H1 (cell line): ENCODE data around the gene DIP2C. TPM values are rescaled to one million over a fixed set of nuclear protein-coding genes. Genes with fewer than 3 reads are reported as not detected.

ENCODE experiments used
- CTCF ChIA-PET: fragments of 300-600 bp; sonication (Branson Sonifier 250); formaldehyde crosslinking; loops from one replicate; lab custom pipeline; 2021; ENCODE audit not compliant: partially characterized antibody; lab: Charles Lee
- POLR2A ChIA-PET: fragments of 300-600 bp; sonication (Branson Sonifier 250); formaldehyde crosslinking; loops from one replicate; lab custom pipeline; 2021; ENCODE audit warnings: inconsistent platforms; ENCODE audit not compliant: partially characterized antibody; lab: Charles Lee
- DNase-seq, 2 experiments: peaks; one replicate each; pipeline versions ENCODE4 v3.0.0 to v3.0.0-alpha.2; 2010 to 2022; ENCODE audit warnings: low spot score in 2 of 2, low read depth in 1 of 2, mixed read lengths in 1 of 2
- FAIRE-seq: peaks from 2 replicates; lab custom pipeline; 2011; peaks lifted over from hg19 to GRCh38; lab: Jason Lieb, UNC
- H2AFZ ChIP-seq: 2 replicates; pipeline ENCODE4 v1.8.1; 2012; ENCODE audit warnings: low read length, inconsistent platforms
- H2AK5ac ChIP-seq: 2 replicates; pipeline ENCODE4 v1.6.1; 2013; ENCODE audit warnings: low read depth, low read length
- H2BK120ac ChIP-seq: replicated peaks from 2 replicates; pipeline ENCODE3; 2013; ENCODE audit warnings: low read depth, low read length, inconsistent platforms
- H2BK12ac ChIP-seq: 2 replicates; pipeline ENCODE4 v1.6.1; 2013; ENCODE audit warnings: low read depth, low read length
- H2BK15ac ChIP-seq: 2 replicates; pipeline ENCODE4 v1.6.1; 2013; ENCODE audit warnings: low read length
- H2BK20ac ChIP-seq: 2 replicates; pipeline ENCODE4 v1.6.1; 2013; ENCODE audit warnings: low read length
- H2BK5ac ChIP-seq: 2 replicates; pipeline ENCODE4 v1.6.1; 2013; ENCODE audit warnings: low read depth, low read length
- H3K14ac ChIP-seq: 2 replicates; pipeline ENCODE4 v1.6.1; 2013; ENCODE audit warnings: inconsistent platforms; ENCODE audit not compliant: insufficient read length
- H3K18ac ChIP-seq: 2 replicates; pipeline ENCODE4 v1.6.1; 2013; ENCODE audit warnings: low read length; ENCODE audit errors: extremely low read depth
- H3K23ac ChIP-seq: 2 replicates; pipeline ENCODE4 v1.6.1; 2013; ENCODE audit warnings: inconsistent platforms; ENCODE audit not compliant: insufficient read length
- H3K23me2 ChIP-seq: 2 replicates; pipeline ENCODE4 v1.6.1; 2013; ENCODE audit warnings: low read depth, low read length
- H3K27ac ChIP-seq: 2 replicates; pipeline ENCODE4 v1.6.1; 2011; ENCODE audit warnings: low read depth, low read length, inconsistent platforms
- H3K27me3 ChIP-seq, 4 experiments: replicated peaks in 1 of 4; 1 replicate in 1 of 4; 2 replicates in 3 of 4; pipeline versions ENCODE4 v1.6.1 to v1.8.1; 2011 to 2013; ENCODE audit warnings: low read length in 3 of 4, mild to moderate bottlenecking in 3 of 4, inconsistent platforms in 2 of 4, mixed read lengths in 2 of 4, moderate library complexity in 1 of 4; ENCODE audit not compliant: control insufficient read depth in 3 of 4, insufficient read depth in 3 of 4; ENCODE audit errors: extremely low read depth in 1 of 4
- H3K36me3 ChIP-seq, 4 experiments: 2 replicates each; pipeline versions ENCODE4 v1.6.1 to v1.8.1; 2011 to 2013; ENCODE audit warnings: mild to moderate bottlenecking in 4 of 4, low read length in 3 of 4, moderate library complexity in 2 of 4, control low read depth in 1 of 4, inconsistent platforms in 1 of 4; ENCODE audit not compliant: insufficient read depth in 4 of 4, control insufficient read depth in 2 of 4
- H3K4ac ChIP-seq: replicated peaks from 2 replicates; pipeline ENCODE3; 2013; ENCODE audit warnings: low read length, low read depth, mixed read lengths, inconsistent platforms; ENCODE audit not compliant: insufficient read length
- H3K4me1 ChIP-seq, 4 experiments: replicated peaks in 1 of 4; 1 replicate in 1 of 4; 2 replicates in 3 of 4; pipeline versions ENCODE4 v1.6.1 to v1.8.1; 2011 to 2013; ENCODE audit warnings: low read length in 3 of 4, inconsistent platforms in 2 of 4, mixed read lengths in 1 of 4; ENCODE audit not compliant: insufficient read depth in 4 of 4, control insufficient read depth in 3 of 4
- H3K4me2 ChIP-seq, 2 experiments: 2 replicates each; pipeline versions ENCODE4 v1.6.1 to v1.8.1; 2011 to 2013; ENCODE audit warnings: low read depth in 2 of 2, low read length in 2 of 2, control low read depth in 1 of 2, inconsistent platforms in 1 of 2, mild to moderate bottlenecking in 1 of 2; ENCODE audit not compliant: insufficient read depth in 1 of 2
- H3K4me3 ChIP-seq, 4 experiments: fragments of 200-600, 300-600 bp in 1 of 4; sonication (generic), shearing (Covaris generic), sonication (Bioruptor Twin) in 1 of 4; 2 replicates each; pipeline versions ENCODE4 v1.5.1 to v1.8.1; 2011 to 2016; ENCODE audit warnings: low read length in 4 of 4, low read depth in 3 of 4, control low read depth in 2 of 4, inconsistent platforms in 2 of 4, mild to moderate bottlenecking in 2 of 4, mixed read lengths in 1 of 4, moderate library complexity in 1 of 4; ENCODE audit not compliant: insufficient read depth in 2 of 4; ENCODE audit errors: extremely low read depth in 1 of 4
- H3K56ac ChIP-seq: replicated peaks from 2 replicates; pipeline ENCODE3; 2013; ENCODE audit warnings: low read depth, mild to moderate bottlenecking, mixed read lengths, low read length, inconsistent platforms; ENCODE audit not compliant: insufficient read length
- H3K79me1 ChIP-seq: 2 replicates; pipeline ENCODE4 v1.6.1; 2013; ENCODE audit warnings: low read depth, low read length, control low read depth
- H3K79me2 ChIP-seq, 2 experiments: 2 replicates each; pipeline versions ENCODE4 v1.6.1 to v1.8.1; 2012 to 2013; ENCODE audit warnings: low read length in 2 of 2, mild to moderate bottlenecking in 2 of 2, inconsistent platforms in 1 of 2; ENCODE audit not compliant: insufficient read depth in 2 of 2, control insufficient read depth in 1 of 2
- H3K9ac ChIP-seq, 4 experiments: replicated peaks in 1 of 4; 1 replicate in 1 of 4; 2 replicates in 3 of 4; pipeline versions ENCODE4 v1.6.1 to v1.8.1; 2011 to 2013; ENCODE audit warnings: low read depth in 3 of 4, low read length in 3 of 4, control low read depth in 2 of 4, mild to moderate bottlenecking in 2 of 4, moderate library complexity in 2 of 4, inconsistent platforms in 1 of 4; ENCODE audit errors: extremely low read depth in 1 of 4
- H3K9me3 ChIP-seq, 2 experiments: 2 replicates each; pipeline versions ENCODE4 v1.6.1 to v1.8.1; 2012 to 2013; ENCODE audit warnings: mild to moderate bottlenecking in 2 of 2, moderate library complexity in 2 of 2, control low read depth in 1 of 2, inconsistent platforms in 1 of 2, low read depth in 1 of 2, low read length in 1 of 2, mixed read lengths in 1 of 2; ENCODE audit not compliant: insufficient read depth in 2 of 2
- H4K20me1 ChIP-seq, 2 experiments: replicated peaks in 1 of 2; 2 replicates each; pipeline versions ENCODE3 to v1.8.1; 2011 to 2013; ENCODE audit warnings: inconsistent platforms in 2 of 2, low read length in 2 of 2, mild to moderate bottlenecking in 1 of 2; ENCODE audit not compliant: insufficient read depth in 2 of 2, control insufficient read depth in 1 of 2
- H4K5ac ChIP-seq: 2 replicates; pipeline ENCODE4 v1.6.1; 2013; ENCODE audit warnings: low read length, low read depth, mixed read lengths, inconsistent platforms; ENCODE audit not compliant: insufficient read length
- H4K8ac ChIP-seq: 2 replicates; pipeline ENCODE4 v1.8.0; 2013; ENCODE audit warnings: mild to moderate bottlenecking, moderate library complexity, low read length, inconsistent platforms; ENCODE audit not compliant: insufficient read depth; ENCODE audit errors: extremely low read depth
- H4K91ac ChIP-seq: replicated peaks from 2 replicates; pipeline ENCODE3; 2013; ENCODE audit warnings: low read length, mixed read lengths, inconsistent platforms; ENCODE audit not compliant: insufficient read length
- FOSL1 ChIP-seq: IDR thresholded peaks from 2 replicates; pipeline ENCODE4 v1.6.1; 2011; ENCODE audit warnings: mild to moderate bottlenecking, low read depth, low read length, moderate library complexity; ENCODE audit not compliant: insufficient read depth
- GTF2F1 ChIP-seq: IDR thresholded peaks from 2 replicates; pipeline ENCODE4 v1.6.1; 2012; ENCODE audit warnings: low read depth, low read length, improper control_type of control experiment, borderline replicate concordance
- PHF8 ChIP-seq: fragments of 200-600 bp; sonication (generic); conservative IDR thresholded peaks from 2 replicates; pipeline ENCODE4 v1.7.1; 2012; ENCODE audit warnings: low read depth, mild to moderate bottlenecking, inconsistent platforms, low read length, moderate library complexity
- RAD21 ChIP-seq, 2 experiments: IDR thresholded peaks in 1 of 2; conservative IDR thresholded peaks in 1 of 2; 2 replicates each; pipeline ENCODE4 v1.6.1; 2011; ENCODE audit warnings: low read depth in 2 of 2, low read length in 2 of 2, improper control_type of control experiment in 1 of 2, inconsistent platforms in 1 of 2, mild to moderate bottlenecking in 1 of 2, moderate library complexity in 1 of 2
- RNF2 ChIP-seq: fragments of 200-900, 300-1000 bp; sonication (generic); IDR thresholded peaks from 2 replicates; pipeline ENCODE4 v1.7.1; 2016; ENCODE audit warnings: borderline replicate concordance, low read depth, mild to moderate bottlenecking, antibody characterized with exemption, low read length; ENCODE audit not compliant: poor library complexity, severe bottlenecking; ENCODE audit errors: missing control alignments
- RXRA ChIP-seq: IDR thresholded peaks from 2 replicates; pipeline ENCODE4 v1.6.1; 2011; ENCODE audit warnings: low read depth, mild to moderate bottlenecking, low read length, moderate library complexity; ENCODE audit not compliant: insufficient read depth
- SRF ChIP-seq: IDR thresholded peaks from 2 replicates; pipeline ENCODE4 v1.6.1; 2011; ENCODE audit warnings: mild to moderate bottlenecking, low read depth, low read length, moderate library complexity
- TEAD4 ChIP-seq: IDR thresholded peaks from 2 replicates; pipeline ENCODE4 v1.6.1; 2012; ENCODE audit warnings: low read depth, low read length, inconsistent platforms, mixed read lengths
- WGBS, 2 experiments: shearing (Covaris generic) in 1 of 2; methylation state at CpG; one replicate each; pipeline versions ENCODE4 v1.1.6 to v1.1.7; 2013 to 2015; ENCODE audit warnings: low lambda C conversion rate in 2 of 2, mixed read lengths in 2 of 2, inconsistent platforms in 1 of 2, low coverage in 1 of 2, missing lambda C conversion rate in 1 of 2; ENCODE audit not compliant: insufficient replicate concordance in 2 of 2, insufficient coverage in 1 of 2, insufficient read length in 1 of 2; ENCODE audit errors: extremely low coverage in 1 of 2, missing lambda C conversion rate in 1 of 2; 5-methylcytosine and 5-hydroxymethylcytosine counted together
- polyA plus RNA-seq, 7 experiments: library from polyadenylated mRNA; depleted of rRNA in 3 of 7; stranded (reverse) in 5 of 7; unstranded in 2 of 7; fragments of >200 nt in 5 of 7; fragments of 200-250 nt in 2 of 7; gene quantifications; 1 replicate in 5 of 7; 2 replicates in 1 of 7; 4 replicates in 1 of 7; pipeline versions ENCODE4 v1.2.1 to v1.2.3, GENCODE V29; 2011 to 2013; ENCODE audit warnings: missing spikeins in 2 of 7, mixed read lengths in 2 of 7
- total RNA-seq: library from RNA; stranded (reverse); fragmentation: NEBNext Ultra II Directional; extraction: Animal tissue kit (Norgen Biotek cat#: 25700); gene quantifications from 2 replicates; pipeline ENCODE4 v1.2.1, GENCODE V29; 2021
- TF ChIP-seq, protein P1 (sequence below), 3 experiments: IDR thresholded peaks; 1 replicate in 2 of 3; 2 replicates in 1 of 3; pipeline versions ENCODE4 v1.5.1 to v1.6.1; 2011; ENCODE audit warnings: low read length in 3 of 3, mild to moderate bottlenecking in 3 of 3, inconsistent platforms in 2 of 3, low read depth in 1 of 3, moderate library complexity in 1 of 3; ENCODE audit not compliant: insufficient read depth in 1 of 3; ENCODE audit errors: control extremely low read depth in 1 of 3

Gene DIP2C
- total and polyA plus RNA-seq, 2 of the 8 experiments (the other 6 are each of a cell fraction or from before 2014, with no cell fraction given): 3.8 to 9.3 TPM

DNA sequence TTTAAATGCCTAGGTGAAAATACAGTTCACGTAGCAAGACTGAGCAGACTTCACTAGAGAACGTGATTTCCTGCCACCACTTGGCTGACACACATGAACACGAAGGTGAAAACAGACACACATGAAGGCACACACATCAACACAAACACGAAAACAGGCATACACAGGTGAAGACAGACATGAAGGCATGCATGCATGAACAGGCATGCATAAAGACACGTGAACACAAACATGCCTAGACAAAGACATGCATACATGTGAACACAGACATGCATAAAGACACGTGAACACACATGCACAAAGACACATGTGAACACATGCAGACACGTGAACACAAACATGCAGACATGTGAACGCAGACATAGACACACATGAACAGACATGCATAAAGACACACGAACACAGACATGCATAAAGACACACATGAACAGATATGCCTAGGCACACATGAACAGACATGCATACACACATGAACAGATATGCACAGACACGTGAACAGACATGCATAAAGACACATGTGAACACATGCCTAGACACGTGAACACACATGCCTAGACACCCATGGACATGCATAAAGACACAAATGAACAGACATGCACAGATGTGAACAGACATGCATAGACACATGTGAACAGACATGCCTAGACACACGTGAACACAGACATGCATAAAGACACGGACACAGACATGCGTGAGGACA lies 311.1 kb downstream of the DIP2C start:
- H3K9me3 ChIP-seq: peaks cover 0 to 6% of the 10 kb centered on the region in 2 experiments; a peak in 1 of 4 replicates
- ChIA-PET CTCF (no interaction called here), POLR2A (no interaction called here)
- H3K56ac ChIP-seq: no peak overlapping the region
- peaks cover 0 to 2% (median 0%) of the 10 kb centered on the region in 4 experiments; a peak in 2 of 7 replicates for H3K4me1 ChIP-seq
- H4K5ac ChIP-seq: no peak overlapping the region
- H4K91ac ChIP-seq: no peak overlapping the region
- H3K4me2 ChIP-seq: no peak overlapping the region
- no peak overlapping the region for H2BK20ac ChIP-seq
- H3K36me3 ChIP-seq: no peaks in the 10 kb centered on the region; a peak in 1 of 8 replicates
- peak overlapping the region; percentile 30; the same call in 1 of the 2 replicates for H2BK5ac ChIP-seq
- no peaks in the 10 kb centered on the region for H3K27me3 ChIP-seq
- no peak overlapping the region for H3K14ac ChIP-seq
- peaks cover 0 to 4% of the 10 kb centered on the region in 2 experiments; a peak in 1 of 4 replicates for H3K79me2 ChIP-seq
- H3K4ac ChIP-seq: no peak overlapping the region
- no peak overlapping the region for H3K18ac ChIP-seq
- no peak overlapping the region for H2BK120ac ChIP-seq
- H3K4me3 ChIP-seq: no peak overlapping the region
- no peaks in the 10 kb centered on the region for H3K79me1 ChIP-seq
- H3K23me2 ChIP-seq: no peaks in the 10 kb centered on the region
- H3K27ac ChIP-seq: no peak overlapping the region
- H4K8ac ChIP-seq: no peak overlapping the region
- DNase-seq (no peak), FAIRE-seq (no peak)
- H3K9ac ChIP-seq: no peak overlapping the region
- H3K23ac ChIP-seq: no peak overlapping the region
- WGBS, 2 experiments: 94% methylated on average over 14 of the region's 14 CpGs; no CpG with 5 or more reads in 1 of the 2 experiments
- TF ChIP-seq, protein P1, sequence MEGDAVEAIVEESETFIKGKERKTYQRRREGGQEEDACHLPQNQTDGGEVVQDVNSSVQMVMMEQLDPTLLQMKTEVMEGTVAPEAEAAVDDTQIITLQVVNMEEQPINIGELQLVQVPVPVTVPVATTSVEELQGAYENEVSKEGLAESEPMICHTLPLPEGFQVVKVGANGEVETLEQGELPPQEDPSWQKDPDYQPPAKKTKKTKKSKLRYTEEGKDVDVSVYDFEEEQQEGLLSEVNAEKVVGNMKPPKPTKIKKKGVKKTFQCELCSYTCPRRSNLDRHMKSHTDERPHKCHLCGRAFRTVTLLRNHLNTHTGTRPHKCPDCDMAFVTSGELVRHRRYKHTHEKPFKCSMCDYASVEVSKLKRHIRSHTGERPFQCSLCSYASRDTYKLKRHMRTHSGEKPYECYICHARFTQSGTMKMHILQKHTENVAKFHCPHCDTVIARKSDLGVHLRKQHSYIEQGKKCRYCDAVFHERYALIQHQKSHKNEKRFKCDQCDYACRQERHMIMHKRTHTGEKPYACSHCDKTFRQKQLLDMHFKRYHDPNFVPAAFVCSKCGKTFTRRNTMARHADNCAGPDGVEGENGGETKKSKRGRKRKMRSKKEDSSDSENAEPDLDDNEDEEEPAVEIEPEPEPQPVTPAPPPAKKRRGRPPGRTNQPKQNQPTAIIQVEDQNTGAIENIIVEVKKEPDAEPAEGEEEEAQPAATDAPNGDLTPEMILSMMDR (IDR thresholded peaks at IDR 0.05; ENCODE audit: control extremely low read depth in 1 of 3, insufficient read depth in 1 of 3, low read depth in 1 of 3, low read length in 3 of 3): no peak
- no peak for TF ChIP-seq RXRA
- no peak for TF ChIP-seq TEAD4
- TF ChIP-seq PHF8: no peak
- TF ChIP-seq FOSL1: no peak
- no peak for TF ChIP-seq RNF2
- no peak for TF ChIP-seq RAD21 (IDR thresholded peaks at IDR 0.05 in 1 of 2, conservative IDR thresholded peaks at IDR 0.05 in 1 of 2; ENCODE audit: low read depth in 2 of 2, low read length in 2 of 2)
- TF ChIP-seq SRF: no peak
- TF ChIP-seq GTF2F1: no peak
- H2BK15ac ChIP-seq: no peak overlapping the region
- 0 out of 2 replicates have a peak overlapping the region, but pooled peaks have one; percentile 24 for H2AK5ac ChIP-seq
- H2BK12ac ChIP-seq: no peak overlapping the region
- H2AFZ ChIP-seq: no peak overlapping the region
- peaks cover 0 to 6% of the 10 kb centered on the region in 2 experiments for H4K20me1 ChIP-seq
